GM19467 (cell line): ENCODE results near the gene RBMXL3.

Experiments used
- ATAC-seq: cut with Tn5 transposase; IDR thresholded peaks from one replicate; pipeline ENCODE4 v1.9.1; 2021; ENCODE audit warnings: mild to moderate bottlenecking, moderate library complexity; ENCODE audit not compliant: unreplicated experiment

The RBMXL3 gene

GRCh38 chrX:115233497-115234455 lies 44.6 kb downstream of the RBMXL3 start, which contains the start of gene LRCH2:
LRCH2 (minus strand) TSS chrX:115234096; CDS start chrX:115234041, 55 bp downstream.
- ATAC-seq = no peak

GRCh38 chrX:115234461-115234860 lies 45.3 kb downstream of the RBMXL3 start:
- no peak for ATAC-seq

- no peak for ATAC-seq
Observed at GRCh38 chrX:115236560-115236959, 47.4 kb downstream of the RBMXL3 start.

GRCh38 chrX:115237056-115237455 lies 47.8 kb downstream of the RBMXL3 start:
- ATAC-seq = no peak
